IMR-90 (cell line): ENCODE data around the gene TMEM168. TPM values are rescaled to one million over a fixed set of nuclear protein-coding genes. Genes with fewer than 3 reads are reported as not detected.

Experiments
- ATAC-seq: fragments of 200-7000 bp; cut with Tn5 transposase; 2 replicates; pipeline ENCODE4 v1.9.1; 2020; ENCODE audit warnings: low read depth, mild to moderate bottlenecking, moderate library complexity
- BruUV-seq: library from RNA; stranded (reverse); fragments of 400-500 nt; replicated peaks from 2 replicates; lab custom pipeline; 2021; lab: Mats Ljungman, UMichigan
- CTCF ChIA-PET: fragments of 300-600 bp; formaldehyde crosslinking; extraction: SDS; loops from one replicate; lab custom pipeline; 2021; ENCODE audit warnings: antibody characterized with exemption; lab: Yijun Ruan, JAX
- POLR2A ChIA-PET: fragments of 300-600 bp; sonication (Branson Sonifier 250); formaldehyde crosslinking; loops from one replicate; lab custom pipeline; 2022; ENCODE audit warnings: antibody characterized with exemption; ENCODE audit not compliant: unreplicated experiment; lab: Charles Lee
- DNase-seq: peaks from one replicate; pipeline ENCODE4 v3.0.0; 2013
- H2AFZ ChIP-seq: replicated peaks from 2 replicates; pipeline ENCODE3; 2013; ENCODE audit warnings: low read length, mild to moderate bottlenecking; ENCODE audit not compliant: poor library complexity
- H2AK5ac ChIP-seq: 2 replicates; pipeline ENCODE4 v1.6.1; 2013; ENCODE audit warnings: low read depth, low read length, inconsistent platforms
- H2AK9ac ChIP-seq: replicated peaks from 2 replicates; pipeline ENCODE3; 2013; ENCODE audit warnings: mild to moderate bottlenecking, low read depth, low read length, moderate library complexity; ENCODE audit not compliant: poor library complexity
- H2BK120ac ChIP-seq: 2 replicates; pipeline ENCODE4 v1.6.1; 2013; ENCODE audit warnings: low read depth, low read length, inconsistent platforms
- H2BK15ac ChIP-seq: 3 replicates; pipeline ENCODE4 v1.6.1; 2013; ENCODE audit warnings: low read depth, low read length, inconsistent platforms
- H2BK20ac ChIP-seq: 2 replicates; pipeline ENCODE4 v1.6.1; 2013; ENCODE audit warnings: low read depth, mild to moderate bottlenecking, inconsistent platforms, low read length, moderate library complexity
- H2BK5ac ChIP-seq: 2 replicates; pipeline ENCODE4 v1.6.1; 2013; ENCODE audit warnings: mild to moderate bottlenecking, low read depth, low read length, inconsistent platforms; ENCODE audit not compliant: poor library complexity, severe bottlenecking
- H3K14ac ChIP-seq: replicated peaks from 2 replicates; pipeline ENCODE4 v1.6.1; 2013; ENCODE audit warnings: low read depth, low read length, inconsistent platforms
- H3K18ac ChIP-seq: 2 replicates; pipeline ENCODE4 v1.6.1; 2013; ENCODE audit warnings: low read depth, low read length, control low read depth
- H3K23ac ChIP-seq: 2 replicates; pipeline ENCODE4 v1.6.1; 2013; ENCODE audit warnings: low read depth, low read length, inconsistent platforms
- H3K27ac ChIP-seq: 2 replicates; pipeline ENCODE4 v1.5.1; 2013; ENCODE audit warnings: mild to moderate bottlenecking, control low read depth, low read length; ENCODE audit not compliant: insufficient read depth
- H3K27me3 ChIP-seq: 2 replicates; pipeline ENCODE4 v1.6.1; 2013; ENCODE audit warnings: low read length; ENCODE audit not compliant: control insufficient read depth, insufficient read depth
- H3K36me3 ChIP-seq: 2 replicates; pipeline ENCODE4 v1.6.1; 2013; ENCODE audit warnings: low read length, mixed read lengths; ENCODE audit not compliant: control insufficient read depth, insufficient read depth
- H3K4ac ChIP-seq: 2 replicates; pipeline ENCODE4 v1.6.1; 2013; ENCODE audit warnings: low read depth, low read length, inconsistent platforms
- H3K4me1 ChIP-seq: 2 replicates; pipeline ENCODE4 v1.6.1; 2013; ENCODE audit warnings: low read length, mixed read lengths; ENCODE audit not compliant: control insufficient read depth, insufficient read depth
- H3K4me2 ChIP-seq: 2 replicates; pipeline ENCODE4 v1.6.1; 2013; ENCODE audit warnings: low read depth, mild to moderate bottlenecking, control low read depth, low read length, moderate library complexity
- H3K4me3 ChIP-seq: 2 replicates; pipeline ENCODE4 v1.5.1; 2013; ENCODE audit warnings: low read depth, mild to moderate bottlenecking, control low read depth, low read length, moderate library complexity; ENCODE audit not compliant: insufficient read depth
- H3K56ac ChIP-seq: 2 replicates; pipeline ENCODE4 v1.6.1; 2013; ENCODE audit warnings: low read length, inconsistent platforms; ENCODE audit not compliant: insufficient read depth; ENCODE audit errors: extremely low read depth
- H3K79me1 ChIP-seq, 2 experiments: 2 replicates each; pipeline ENCODE4 v1.6.1; 2013; ENCODE audit warnings: low read length in 2 of 2, inconsistent platforms in 1 of 2, low read depth in 1 of 2
- H3K9ac ChIP-seq: 2 replicates; pipeline ENCODE4 v1.6.1; 2013; ENCODE audit warnings: low read depth, low read length, control low read depth
- H3K9me1 ChIP-seq: 2 replicates; pipeline ENCODE4 v1.6.1; 2013; ENCODE audit warnings: low read length, inconsistent platforms; ENCODE audit not compliant: insufficient read depth
- H3K9me3 ChIP-seq: 2 replicates; pipeline ENCODE4 v1.6.1; 2013; ENCODE audit warnings: low read length; ENCODE audit not compliant: control insufficient read depth, insufficient read depth
- H4K20me1 ChIP-seq: 2 replicates; pipeline ENCODE4 v1.6.1; 2013; ENCODE audit warnings: low read length, inconsistent platforms; ENCODE audit not compliant: insufficient read depth
- H4K5ac ChIP-seq: 2 replicates; pipeline ENCODE4 v1.6.1; 2013; ENCODE audit warnings: mild to moderate bottlenecking, low read depth, low read length, control low read depth
- H4K8ac ChIP-seq, 2 experiments: 2 replicates each; pipeline ENCODE4 v1.6.1; 2013; ENCODE audit warnings: low read depth in 2 of 2, low read length in 2 of 2, control low read depth in 1 of 2, inconsistent platforms in 1 of 2
- H4K91ac ChIP-seq: 2 replicates; pipeline ENCODE4 v1.6.1; 2013; ENCODE audit warnings: low read depth, low read length, inconsistent platforms; ENCODE audit not compliant: insufficient read depth
- CHD1 ChIP-seq: IDR thresholded peaks from 2 replicates; pipeline ENCODE4 v1.6.1; 2012; ENCODE audit warnings: low read depth, low read length, improper control_type of control experiment
- MAFK ChIP-seq: IDR thresholded peaks from 2 replicates; pipeline ENCODE4 v1.6.1; 2012; ENCODE audit warnings: low read depth, low read length, improper control_type of control experiment
- MAZ ChIP-seq: IDR thresholded peaks from 2 replicates; pipeline ENCODE4 v1.6.1; 2012; ENCODE audit warnings: low read depth, mild to moderate bottlenecking, low read length, improper control_type of control experiment, moderate library complexity, borderline replicate concordance
- MXI1 ChIP-seq: IDR thresholded peaks from 2 replicates; pipeline ENCODE4 v1.6.1; 2012; ENCODE audit warnings: low read depth, mild to moderate bottlenecking, low read length, moderate library complexity, borderline replicate concordance
- POLR2A ChIP-seq: IDR thresholded peaks from 2 replicates; pipeline ENCODE4 v1.6.1; 2012; ENCODE audit warnings: mild to moderate bottlenecking, low read depth, low read length
- RCOR1 ChIP-seq: IDR thresholded peaks from 2 replicates; pipeline ENCODE4 v1.6.1; 2012; ENCODE audit warnings: mild to moderate bottlenecking, low read length, improper control_type of control experiment; ENCODE audit not compliant: insufficient replicate concordance
- RFX5 ChIP-seq: IDR thresholded peaks from 2 replicates; pipeline ENCODE4 v1.8.0; 2012; ENCODE audit warnings: low read depth, mild to moderate bottlenecking, low read length, moderate library complexity
- WGBS, 2 experiments: methylation state at CpG; one replicate each; pipeline versions ENCODE4 v1.1.5 to v1.1.7; 2013; ENCODE audit warnings: missing lambda C conversion rate in 2 of 2; ENCODE audit not compliant: insufficient read length in 1 of 2; ENCODE audit errors: extremely low coverage in 2 of 2; 5-methylcytosine and 5-hydroxymethylcytosine counted together
- dilution Hi-C: fragments of 300-500 bp; cut with HindIII; formaldehyde crosslinking; loops from one replicate; pipeline ENCODE4 v1.14.3; 2018; ENCODE audit warnings: low sequenced_read_pairs; ENCODE audit not compliant: unreplicated experiment
- in situ Hi-C: fragments of 300-500 bp; cut with MboI; formaldehyde crosslinking; loops from 3 replicates; pipeline ENCODE4 v1.14.3; 2019; ENCODE audit warnings: low sequenced_read_pairs, inconsistent platforms, mixed read lengths
- intact Hi-C: fragments of 100-400 bp; cut with micrococcal nuclease; formaldehyde crosslinking; loops from 2 replicates; pipeline ENCODE4 v1.10.0; 2022
- polyA plus RNA-seq, 3 experiments: library from polyadenylated mRNA; depleted of rRNA; stranded (reverse); fragments of >200 nt; gene quantifications; 2 replicates each; pipeline ENCODE4 v1.2.3, GENCODE V29; 2012; ENCODE audit warnings: low replicate concordance in 1 of 3
- total RNA-seq: library from RNA; depleted of rRNA; stranded (reverse); fragments of >200 nt; gene quantifications from 2 replicates; pipeline ENCODE4 v1.2.3, GENCODE V29; 2012
- TF ChIP-seq, protein P1 (sequence below): fragments of 150-350 bp; IDR thresholded peaks from 2 replicates; pipeline ENCODE4 v1.6.1; 2016; ENCODE audit warnings: low read depth, mild to moderate bottlenecking, low read length, moderate library complexity, borderline replicate concordance
- TF ChIP-seq, protein P2 (sequence below): fragments of 150-350 bp; IDR thresholded peaks from 2 replicates; pipeline ENCODE4 v1.6.1; 2017; ENCODE audit warnings: mild to moderate bottlenecking, antibody characterized with exemption, low read length, low read depth
- TF ChIP-seq, protein P3 (sequence below): conservative IDR thresholded peaks from 2 replicates; pipeline ENCODE4 v1.5.1; 2012; ENCODE audit warnings: mild to moderate bottlenecking, low read depth, low read length, improper control_type of control experiment

TMEM168 gene
- total and polyA plus RNA-seq, 2 of the 4 experiments (the other 2 are of a cell fraction), result 17.7 to 22.9 TPM

DNA sequence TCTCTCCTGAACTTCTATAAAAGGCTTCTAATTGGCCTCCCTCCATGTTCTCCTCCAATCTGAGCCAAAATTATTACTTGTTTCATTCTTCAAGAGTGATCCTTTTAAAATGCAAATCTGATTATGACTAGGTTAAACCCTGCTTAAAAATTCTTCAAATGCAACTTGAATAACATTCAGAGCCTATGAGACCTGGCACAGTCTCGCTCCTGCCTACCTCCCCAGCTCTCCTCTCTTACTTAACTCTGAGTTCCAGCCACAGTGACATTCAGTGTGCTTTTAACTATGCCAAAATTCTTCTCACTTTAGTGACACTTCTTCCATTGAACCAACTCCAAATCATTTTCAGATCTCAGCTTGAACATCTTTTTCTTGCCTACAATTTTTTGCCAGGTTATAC lies 68.8 kb downstream of the TMEM168 start:
- H3K14ac ChIP-seq, result no peak overlapping the region
- H2BK5ac ChIP-seq, result no peak overlapping the region
- ChIA-PET CTCF (interaction anchor here (1.1 kb wide), 1 partner anchor 10 kb away, joined by 3 read pairs; no protein-coding TSS in a partner anchor), POLR2A (no interaction called here)
- 17% methylated on average over 1 of the region's 1 CpG; no CpG with 5 or more reads in 1 of the 2 experiments for WGBS, 2 experiments
- H4K20me1 ChIP-seq, result no peaks in the 10 kb centered on the region
- no peak overlapping the region for H4K5ac ChIP-seq
- no peak overlapping the region for H2BK20ac ChIP-seq
- no peak overlapping the region for H2AK9ac ChIP-seq
- H3K18ac ChIP-seq, result no peak overlapping the region
- no peaks in the 10 kb centered on the region for H3K36me3 ChIP-seq
- no peak overlapping the region for H3K4ac ChIP-seq
- no TSS peak for BruUV-seq
- no peak overlapping the region for H3K4me3 ChIP-seq
- dilution Hi-C loops, result no loop called here
- no peak overlapping the region for H3K56ac ChIP-seq
- no peaks in the 10 kb centered on the region for H3K9me1 ChIP-seq
- no peak overlapping the region for H2AFZ ChIP-seq
- DNase-seq (no peak), ATAC-seq (no peak)
- intact Hi-C loops, result no loop called here
- no peak overlapping the region for H2AK5ac ChIP-seq
- in situ Hi-C loops, result no loop called here
- no peaks in the 10 kb centered on the region for H3K9me3 ChIP-seq
- H2BK15ac ChIP-seq, result no peak overlapping the region
- no peak overlapping the region for H3K23ac ChIP-seq
- no peak overlapping the region for H4K8ac ChIP-seq
- H4K91ac ChIP-seq, result no peak overlapping the region
- H2BK120ac ChIP-seq, result no peak overlapping the region
- H3K4me1 ChIP-seq, result no peaks in the 10 kb centered on the region
- H3K27me3 ChIP-seq, result no peaks in the 10 kb centered on the region
- H3K27ac ChIP-seq, result no peak overlapping the region
- no peak overlapping the region for H3K4me2 ChIP-seq
- no peak overlapping the region for H3K9ac ChIP-seq
- no peaks in the 10 kb centered on the region for H3K79me1 ChIP-seq
- TF ChIP-seq, protein P1, sequence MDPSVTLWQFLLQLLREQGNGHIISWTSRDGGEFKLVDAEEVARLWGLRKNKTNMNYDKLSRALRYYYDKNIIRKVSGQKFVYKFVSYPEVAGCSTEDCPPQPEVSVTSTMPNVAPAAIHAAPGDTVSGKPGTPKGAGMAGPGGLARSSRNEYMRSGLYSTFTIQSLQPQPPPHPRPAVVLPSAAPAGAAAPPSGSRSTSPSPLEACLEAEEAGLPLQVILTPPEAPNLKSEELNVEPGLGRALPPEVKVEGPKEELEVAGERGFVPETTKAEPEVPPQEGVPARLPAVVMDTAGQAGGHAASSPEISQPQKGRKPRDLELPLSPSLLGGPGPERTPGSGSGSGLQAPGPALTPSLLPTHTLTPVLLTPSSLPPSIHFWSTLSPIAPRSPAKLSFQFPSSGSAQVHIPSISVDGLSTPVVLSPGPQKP, result no peak
- TF ChIP-seq POLR2A (no peak), RFX5 (no peak), MAFK (no peak), RCOR1 (no peak), CHD1 (no peak), MXI1 (no peak), MAZ (no peak)
- TF ChIP-seq, protein P2, sequence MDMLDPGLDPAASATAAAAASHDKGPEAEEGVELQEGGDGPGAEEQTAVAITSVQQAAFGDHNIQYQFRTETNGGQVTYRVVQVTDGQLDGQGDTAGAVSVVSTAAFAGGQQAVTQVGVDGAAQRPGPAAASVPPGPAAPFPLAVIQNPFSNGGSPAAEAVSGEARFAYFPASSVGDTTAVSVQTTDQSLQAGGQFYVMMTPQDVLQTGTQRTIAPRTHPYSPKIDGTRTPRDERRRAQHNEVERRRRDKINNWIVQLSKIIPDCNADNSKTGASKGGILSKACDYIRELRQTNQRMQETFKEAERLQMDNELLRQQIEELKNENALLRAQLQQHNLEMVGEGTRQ, result no peak
- TF ChIP-seq, protein P3, sequence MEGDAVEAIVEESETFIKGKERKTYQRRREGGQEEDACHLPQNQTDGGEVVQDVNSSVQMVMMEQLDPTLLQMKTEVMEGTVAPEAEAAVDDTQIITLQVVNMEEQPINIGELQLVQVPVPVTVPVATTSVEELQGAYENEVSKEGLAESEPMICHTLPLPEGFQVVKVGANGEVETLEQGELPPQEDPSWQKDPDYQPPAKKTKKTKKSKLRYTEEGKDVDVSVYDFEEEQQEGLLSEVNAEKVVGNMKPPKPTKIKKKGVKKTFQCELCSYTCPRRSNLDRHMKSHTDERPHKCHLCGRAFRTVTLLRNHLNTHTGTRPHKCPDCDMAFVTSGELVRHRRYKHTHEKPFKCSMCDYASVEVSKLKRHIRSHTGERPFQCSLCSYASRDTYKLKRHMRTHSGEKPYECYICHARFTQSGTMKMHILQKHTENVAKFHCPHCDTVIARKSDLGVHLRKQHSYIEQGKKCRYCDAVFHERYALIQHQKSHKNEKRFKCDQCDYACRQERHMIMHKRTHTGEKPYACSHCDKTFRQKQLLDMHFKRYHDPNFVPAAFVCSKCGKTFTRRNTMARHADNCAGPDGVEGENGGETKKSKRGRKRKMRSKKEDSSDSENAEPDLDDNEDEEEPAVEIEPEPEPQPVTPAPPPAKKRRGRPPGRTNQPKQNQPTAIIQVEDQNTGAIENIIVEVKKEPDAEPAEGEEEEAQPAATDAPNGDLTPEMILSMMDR, result no peak
